HG02840 (cell line): Measurements from ENCODE around the gene TMPRSS9.
"Not testable (repeated sequence)": the region's sequence is repeated elsewhere in the genome, so short reads cannot be mapped to it uniquely, and the experiment has no call there.

Experiments used
- ATAC-seq: cut with Tn5 transposase; IDR thresholded peaks from one replicate; pipeline ENCODE4 v1.9.1; 2021; ENCODE audit warnings: mild to moderate bottlenecking, moderate library complexity, moderate number of reproducible peaks; ENCODE audit not compliant: unreplicated experiment, low FRiP score

Gene TMPRSS9

DNA sequence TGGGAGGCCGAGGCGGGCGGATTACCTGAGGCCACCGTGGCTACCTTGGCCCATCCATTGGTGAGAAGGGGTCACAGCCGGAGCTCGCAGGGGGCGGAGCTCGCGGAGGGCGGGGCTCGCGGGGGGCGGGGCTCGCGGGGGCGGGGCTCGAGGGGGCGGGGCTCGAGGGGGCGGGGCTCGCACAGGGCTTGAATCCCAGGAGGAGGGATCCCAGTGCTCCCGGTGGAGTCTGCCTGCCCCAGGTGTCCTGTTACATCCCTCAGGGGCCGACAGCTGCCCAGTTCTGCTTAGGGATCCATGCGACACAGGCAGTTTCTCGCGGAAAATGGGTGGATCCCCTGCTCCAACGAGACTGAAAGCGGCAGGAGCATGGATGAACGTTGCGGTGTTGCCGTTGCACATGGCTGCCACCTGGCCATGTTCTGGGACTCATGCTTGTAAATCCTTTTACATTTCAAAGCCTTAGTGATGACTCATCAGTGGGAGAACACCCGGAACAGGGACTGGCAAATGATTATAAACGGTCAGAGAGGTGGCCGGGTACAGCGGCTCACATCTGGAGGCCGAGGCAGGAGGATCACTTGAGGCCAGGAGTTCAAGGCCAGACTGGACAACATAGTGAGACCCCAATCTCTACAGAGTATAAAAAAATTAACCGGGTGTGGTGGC lies 25.1 kb downstream of the TMPRSS9 start:
- no peak for ATAC-seq

DNA sequence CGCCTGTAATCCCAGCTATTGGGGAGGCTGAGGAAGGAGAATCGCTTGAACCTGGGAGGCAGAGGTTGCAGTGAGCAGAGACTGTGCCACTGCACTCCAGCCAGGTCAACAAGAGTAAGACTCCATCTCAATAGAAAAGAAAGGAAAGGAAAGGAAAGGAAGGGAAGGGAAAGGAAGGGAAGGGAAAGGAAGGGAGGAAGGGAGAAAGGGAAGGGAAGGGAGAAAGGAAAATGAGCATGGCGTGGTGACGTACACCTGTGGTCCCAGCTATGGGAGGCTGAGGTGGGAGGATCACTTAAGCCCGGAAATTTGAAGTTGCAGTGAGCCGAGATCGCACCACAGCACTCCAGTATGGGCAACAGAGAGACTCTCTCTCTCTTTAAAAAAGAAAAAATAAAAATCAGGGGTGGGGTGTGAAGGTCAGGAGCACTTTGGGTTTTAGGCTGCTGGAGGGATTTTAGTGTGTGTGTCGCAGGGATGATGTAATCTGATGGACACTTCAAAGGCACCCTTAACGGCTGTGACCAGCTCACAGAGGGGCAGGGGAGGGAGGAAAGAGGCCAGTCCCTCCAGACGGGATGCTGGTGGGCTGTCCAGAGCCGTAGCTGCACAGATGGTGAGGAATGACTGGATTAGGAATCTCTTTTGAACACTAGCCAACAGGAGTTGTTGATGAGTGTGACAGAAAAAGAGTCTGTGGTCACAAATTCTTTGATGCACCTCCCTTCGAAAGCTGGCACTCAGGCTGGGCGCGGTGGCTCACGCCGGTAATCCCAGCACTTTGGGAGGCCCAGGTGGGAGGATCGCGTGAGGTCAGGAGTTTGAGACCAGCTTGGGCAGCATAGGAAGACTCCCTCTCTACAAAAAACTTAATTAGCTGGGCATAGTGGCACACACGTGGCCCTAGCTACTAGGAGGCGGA lies 27.6 kb downstream of the TMPRSS9 start:
- ATAC-seq = no peak

DNA sequence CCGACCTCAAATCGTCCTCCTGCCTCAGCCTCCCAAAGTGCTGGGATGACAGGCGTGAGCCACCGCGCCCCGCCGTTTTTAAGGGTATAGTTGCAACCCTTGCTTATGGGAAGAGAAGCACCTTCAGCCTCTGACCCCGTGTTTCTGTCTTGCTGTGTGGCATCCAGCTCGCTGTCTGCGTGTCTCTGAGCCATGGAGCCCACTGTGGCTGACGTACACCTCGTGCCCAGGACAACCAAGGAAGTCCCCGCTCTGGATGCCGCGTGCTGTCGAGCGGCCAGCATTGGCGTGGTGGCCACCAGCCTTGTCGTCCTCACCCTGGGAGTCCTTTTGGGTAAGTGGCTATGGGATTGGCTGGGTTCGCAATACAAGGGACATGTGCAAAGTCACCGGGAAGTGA lies 29.5 kb downstream of the TMPRSS9 start:
- ATAC-seq = no peak

- ATAC-seq = no peak
Observed at GRCh38 chr19:2391118-2391725, 31.2 kb downstream of the TMPRSS9 start.

GRCh38 chr19:2392366-2392765 lies 32.3 kb downstream of the TMPRSS9 start:
- ATAC-seq = no peak

GRCh38 chr19:2392899-2393298 lies 32.8 kb downstream of the TMPRSS9 start:
- ATAC-seq = not testable (repeated sequence)

GRCh38 chr19:2394054-2394441 lies 34.0 kb downstream of the TMPRSS9 start:
- no peak for ATAC-seq

GRCh38 chr19:2394442-2395292 lies 34.6 kb downstream of the TMPRSS9 start:
- no peak for ATAC-seq

- ATAC-seq = not testable (repeated sequence)
Observed at GRCh38 chr19:2395293-2395829, 35.3 kb downstream of the TMPRSS9 start.

DNA sequence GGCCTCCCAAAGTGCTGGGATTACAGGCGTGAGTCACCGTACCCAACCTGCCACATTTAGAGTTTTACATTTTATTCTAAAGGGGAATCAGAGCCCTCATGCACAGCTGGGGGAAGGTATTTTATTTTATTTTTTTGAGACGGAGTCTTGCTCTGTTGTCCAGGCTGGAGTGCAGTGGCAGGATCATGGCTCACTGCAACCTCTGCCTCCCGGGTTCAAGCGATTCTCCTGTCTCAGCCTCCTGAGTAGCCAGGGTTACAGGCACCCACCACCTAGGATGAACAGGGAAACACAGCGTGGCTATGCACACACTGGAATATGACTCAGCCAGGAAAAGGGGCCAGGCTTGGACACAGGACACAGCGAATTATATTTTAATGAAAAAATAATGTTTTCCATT lies 37.1 kb downstream of the TMPRSS9 start:
- ATAC-seq = not testable (repeated sequence)

- no peak for ATAC-seq
Observed at GRCh38 chr19:2398735-2399305, 38.8 kb downstream of the TMPRSS9 start.

GRCh38 chr19:2399582-2399981 lies 39.5 kb downstream of the TMPRSS9 start:
- ATAC-seq = no peak

DNA sequence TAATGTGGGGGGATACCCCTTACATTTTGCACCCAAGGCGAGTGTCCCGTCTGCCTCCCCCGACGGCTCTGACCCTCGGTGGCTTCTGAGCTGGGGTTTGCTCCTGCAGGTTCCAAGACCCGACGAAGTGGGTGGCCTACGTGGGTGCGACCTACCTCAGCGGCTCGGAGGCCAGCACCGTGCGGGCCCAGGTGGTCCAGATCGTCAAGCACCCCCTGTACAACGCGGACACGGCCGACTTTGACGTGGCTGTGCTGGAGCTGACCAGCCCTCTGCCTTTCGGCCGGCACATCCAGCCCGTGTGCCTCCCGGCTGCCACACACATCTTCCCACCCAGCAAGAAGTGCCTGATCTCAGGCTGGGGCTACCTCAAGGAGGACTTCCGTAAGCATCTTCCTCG lies 48.2 kb downstream of the TMPRSS9 start:
- ATAC-seq = no peak

- no peak for ATAC-seq
Observed at GRCh38 chr19:2409352-2409912, 49.4 kb downstream of the TMPRSS9 start.

DNA sequence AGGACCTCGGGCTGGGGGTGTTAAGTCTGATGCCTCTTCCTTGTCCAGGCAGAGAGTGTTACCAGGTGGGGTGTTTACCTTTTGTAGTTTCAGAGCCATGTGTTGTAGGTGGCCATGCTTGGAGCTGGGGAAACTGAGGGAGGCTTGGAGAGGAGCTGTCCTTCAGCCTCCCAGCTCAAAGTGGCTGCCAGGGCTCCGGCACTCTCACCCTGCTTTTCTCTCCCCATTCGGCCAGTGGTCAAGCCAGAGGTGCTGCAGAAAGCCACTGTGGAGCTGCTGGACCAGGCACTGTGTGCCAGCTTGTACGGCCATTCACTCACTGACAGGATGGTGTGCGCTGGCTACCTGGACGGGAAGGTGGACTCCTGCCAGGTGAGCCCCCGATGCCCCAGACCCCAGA lies 50.0 kb downstream of the TMPRSS9 start:
- ATAC-seq = no peak

- no peak for ATAC-seq
Observed at GRCh38 chr19:2411709-2412108, 51.6 kb downstream of the TMPRSS9 start.

GRCh38 chr19:2412449-2412848 lies 52.4 kb downstream of the TMPRSS9 start:
- ATAC-seq = no peak

- ATAC-seq = no peak
Observed at GRCh38 chr19:2413159-2413558, 53.1 kb downstream of the TMPRSS9 start.

- ATAC-seq = no peak
Observed at GRCh38 chr19:2413629-2414028, 53.6 kb downstream of the TMPRSS9 start.
